Heart right ventricle (tissue), 16 donors: ENCODE measurements around the gene PAX9. TPM values are rescaled to one million over a fixed set of nuclear protein-coding genes. Genes with fewer than 3 reads are reported as not detected.

Experiments used
- ATAC-seq, 8 donors: fragments of 200-7000 bp; cut with Tn5 transposase; one replicate each; pipeline ENCODE4 v1.9.1; 2020; ENCODE audit warnings: mild to moderate bottlenecking in 8 of 8, moderate library complexity in 8 of 8, moderate number of reproducible peaks in 1 of 8
- DNase-seq, 2 donors: peaks; one replicate each; pipeline ENCODE4 v3.0.0-alpha.2; 2020
- H3K27ac ChIP-seq, 10 donors: fragments of 200-600 bp; sonication (generic) in 2 of 10; one replicate each; pipeline versions ENCODE4 v1.5.0 to v1.8.0; 2020 to 2022; ENCODE audit warnings: mild to moderate bottlenecking in 3 of 10
- H3K27me3 ChIP-seq, 7 donors: fragments of 200-600 bp; one replicate each; pipeline ENCODE4 v1.8.0; 2021 to 2022; ENCODE audit warnings: mild to moderate bottlenecking in 2 of 7
- H3K36me3 ChIP-seq, 9 donors: fragments of 200-600 bp; sonication (generic) in 1 of 9; one replicate each; pipeline versions ENCODE4 v1.5.0 to v1.8.0; 2020 to 2022; ENCODE audit warnings: mild to moderate bottlenecking in 2 of 9
- H3K4me1 ChIP-seq, 9 donors: fragments of 200-600 bp; sonication (generic) in 1 of 9; one replicate each; pipeline versions ENCODE4 v1.5.0 to v1.8.0; 2020 to 2022; ENCODE audit warnings: mild to moderate bottlenecking in 4 of 9
- H3K4me3 ChIP-seq, 10 donors: fragments of 200-600 bp; sonication (generic) in 2 of 10; one replicate each; pipeline versions ENCODE4 v1.5.0 to v1.8.0; 2020 to 2022; ENCODE audit warnings: mild to moderate bottlenecking in 7 of 10, moderate library complexity in 2 of 10
- H3K9me3 ChIP-seq, 11 donors: fragments of 200-600 bp in 10 of 11; sonication (generic) in 2 of 11; one replicate each; pipeline versions ENCODE4 v1.5.0 to v1.8.0; 2013 to 2022; ENCODE audit warnings: mild to moderate bottlenecking in 2 of 11, control low read depth in 1 of 11, moderate library complexity in 1 of 11
- CTCF ChIP-seq, 9 donors: fragments of 200-600 bp; sonication (generic) in 2 of 9; IDR thresholded peaks; one replicate each; pipeline versions ENCODE4 v1.5.0 to v1.8.0; 2021 to 2022; ENCODE audit warnings: antibody characterized with exemption in 9 of 9, mild to moderate bottlenecking in 5 of 9, moderate library complexity in 1 of 9
- WGBS, 2 donors: extraction: QIAGEN DNeasy Blood & Tissue Kit; methylation state at CpG; one replicate each; pipeline ENCODE4 v1.1.7; 2013; ENCODE audit warnings: inconsistent platforms in 1 of 2; 5-methylcytosine and 5-hydroxymethylcytosine counted together
- intact Hi-C, 10 donors: fragments of 100-400 bp; cut with DNase I; formaldehyde crosslinking; loops; one replicate each; pipeline versions ENCODE4 v1.11.1 to v1.14.2; 2022
- polyA plus RNA-seq, 2 donors: library from polyadenylated mRNA; stranded (reverse); fragments of 200-250 nt; gene quantifications; one replicate each; pipeline ENCODE4 v1.2.3, GENCODE V29; 2013
- total RNA-seq, 10 donors: library from RNA; stranded (reverse); fragmentation: NEBNext Ultra II Directional in 3 of 10; extraction: Animal tissue kit (Norgen Biotek cat#: 25700) in 3 of 10; gene quantifications; one replicate each; pipeline versions ENCODE4 v1.2.1 to v1.2.4, GENCODE V29; 2021 to 2023
- donor health status: Arrhythmogenic right ventricular cardiomyopathy.
- donor health status: ischemic (EF 13 %, LVEDD 7.1; RV severe dilation, severe dysfunction).
- donor health status: healthy with polysubstance abuse.
- donor health status: DM: no; HTN: yes; CAD: no.
- donor health status: DM: no; HTN: no; CAD: no.
- donor health status: ischemic (EF 25% LVEDD 6.9; RV normal size, moderate dysfunction).
- donor health status: ischemic (EF 25% LVEDD 5.7; RV mildly dilated, moderate dysfunction).
- donor health status: healthy.
- donor health status: DM: yes; HTN: yes; CAD: no.
- donor health status: Ischemic cardiomyopathy.
- donor health status: ischemic (EF 35%, LVEDD 5.7; RV mildly dilated, moderate dysfunction).
- donor health status: nonischemic (EF 11% LVEDD 7.7; RV severe dilation, severe dysfunction).
- donor health status: DM: yes; HTN: yes; CAD: no.
- donor health status: PGD.
- donor health status: ischemic (EF 29% LVEDD 5.4; RV normal size, mild dysfunction).
- donor health status: nonischemic (EF 23%, LVEDD 6.1; RV moderate dilation, normal function).

The PAX9 gene
- total and polyA plus RNA-seq, 12 donors: 0.01 TPM; not detected in 11

- H3K27me3 ChIP-seq: peaks cover 61 to 100% (median 100%) of the 10 kb centered on the region in 7 donors
- H3K27ac ChIP-seq: no peak overlapping the region
- no peaks in the 10 kb centered on the region for H3K9me3 ChIP-seq
- H3K4me1 ChIP-seq: peaks cover 0 to 50% (median 29%) of the 10 kb centered on the region in 9 donors
- H3K36me3 ChIP-seq: no peaks in the 10 kb centered on the region
- H3K4me3 ChIP-seq: peak overlapping the region in 3 of 10 donors; percentile 7 to 13 (median 11)
- peak; percentile 12 to 46 (median 35) for TF ChIP-seq CTCF (IDR thresholded peaks at IDR 0.05)
- DNase-seq: no peak
- peak in 2 of 8 donors; percentile 16 to 29 for ATAC-seq
- WGBS, 2 donors: 2 to 4% methylated on average over 48 of the region's 48 CpGs
- intact Hi-C loops: loop anchor here in 1 of 10 donors (10.0 kb wide), 1 partner anchor 499 kb away; no protein-coding TSS in a partner anchor
These were observed 5.5 kb upstream of the PAX9 start for GRCh38 chr14:36655963-36656686.

GRCh38 chr14:36656687-36657398, 4.8 kb upstream of the PAX9 start:
- TF ChIP-seq CTCF (IDR thresholded peaks at IDR 0.05): no peak
- Histone ChIP-seq H3K4me3 (peak overlapping the region in 7 of 10 donors; percentile 22 to 41 (median 28)), H3K27ac (no peak overlapping the region), H3K36me3 (no peaks in the 10 kb centered on the region), H3K27me3 (peaks cover 68 to 100% (median 100%) of the 10 kb centered on the region in 7 donors), H3K9me3 (no peaks in the 10 kb centered on the region), H3K4me1 (peaks cover 2 to 57% (median 36%) of the 10 kb centered on the region in 9 donors)
- WGBS, 2 donors: 4 to 6% methylated on average over 31 of the region's 31 CpGs
- ATAC-seq: peak in 1 of 8 donors; percentile 19
- DNase-seq: no peak
- intact Hi-C loops: loop anchor here in 1 of 10 donors (10.0 kb wide), 1 partner anchor 498 kb away; no protein-coding TSS in a partner anchor

- Histone ChIP-seq H3K4me1 (peaks cover 4 to 64% (median 43%) of the 10 kb centered on the region in 9 donors), H3K4me3 (peak overlapping the region in 8 of 10 donors; percentile 22 to 41 (median 30)), H3K27me3 (peaks cover 75 to 100% (median 100%) of the 10 kb centered on the region in 7 donors), H3K36me3 (no peaks in the 10 kb centered on the region), H3K27ac (no peak overlapping the region), H3K9me3 (no peaks in the 10 kb centered on the region)
- no peak for TF ChIP-seq CTCF (IDR thresholded peaks at IDR 0.05)
- WGBS, 2 donors: 2% methylated on average over 47 to 55 of the region's 55 CpGs
- DNase-seq: no peak
- no peak for ATAC-seq
- intact Hi-C loops: loop anchor here in 1 of 10 donors (10.0 kb wide), 1 partner anchor 497 kb away; no protein-coding TSS in a partner anchor
These were observed 4.1 kb upstream of the PAX9 start for GRCh38 chr14:36657399-36658122.
